Muscle of leg (tissue), 11 donors: ENCODE data around the gene DMD. TPM values are rescaled to one million over a fixed set of nuclear protein-coding genes. Genes with fewer than 3 reads are reported as not detected.

ENCODE experiments used
- DNase-seq: peaks from one replicate; pipeline ENCODE4 v3.0.0; 2013
- H3K27ac ChIP-seq: one replicate; pipeline ENCODE4 v1.5.1; 2013; ENCODE audit warnings: mild to moderate bottlenecking, low read length, control low read depth
- H3K27me3 ChIP-seq: one replicate; pipeline ENCODE4 v1.6.1; 2013; ENCODE audit warnings: low read length; ENCODE audit not compliant: control insufficient read depth, insufficient read depth
- H3K36me3 ChIP-seq: one replicate; pipeline ENCODE4 v1.6.1; 2013; ENCODE audit warnings: low read length; ENCODE audit not compliant: control insufficient read depth, insufficient read depth
- H3K4me1 ChIP-seq: one replicate; pipeline ENCODE4 v1.6.1; 2013; ENCODE audit warnings: low read length; ENCODE audit not compliant: control insufficient read depth, insufficient read depth
- H3K4me3 ChIP-seq: one replicate; pipeline ENCODE4 v1.5.1; 2013; ENCODE audit warnings: low read length, control low read depth
- H3K9me3 ChIP-seq: replicated peaks from 2 replicates; pipeline ENCODE4 v1.6.1; 2013; ENCODE audit warnings: low read depth, low read length; ENCODE audit not compliant: control insufficient read depth
- WGBS: methylation state at CpG from one replicate; pipeline ENCODE4 v1.1.5; 2013; ENCODE audit warnings: missing lambda C conversion rate; ENCODE audit not compliant: insufficient coverage; 5-methylcytosine and 5-hydroxymethylcytosine counted together
- polyA plus RNA-seq, 8 donors: library from polyadenylated mRNA; unstranded; fragments of 120-200 nt; gene quantifications; one replicate each; pipeline versions ENCODE4 v1.2.1 to v1.2.3, GENCODE V29; 2013; ENCODE audit warnings: inconsistent platforms in 1 of 8, low replicate concordance in 1 of 8; ENCODE audit not compliant: insufficient read length in 8 of 8, insufficient read depth in 1 of 8
- total RNA-seq: library from RNA; stranded (reverse); fragments of 120-200 nt; gene quantifications from one replicate; pipeline ENCODE4 v1.2.4, GENCODE V29; 2013

The DMD gene
- total and polyA plus RNA-seq, 9 donors: 50.3 to 106 (median 68.9) TPM

- H3K4me1 ChIP-seq: no peaks in the 10 kb centered on the region
- no peak overlapping the region for H3K4me3 ChIP-seq
- no peaks in the 10 kb centered on the region for H3K9me3 ChIP-seq
- no CpG with 5 or more reads among the region's 2 CpGs for WGBS
- H3K36me3 ChIP-seq: no peaks in the 10 kb centered on the region
- no peak for DNase-seq
- H3K27me3 ChIP-seq: no peaks in the 10 kb centered on the region
- no peak overlapping the region for H3K27ac ChIP-seq
Observed at GRCh38 chrX:33171041-33171440, 40.3 kb downstream of the DMD start.

- no peak overlapping the region for H3K4me3 ChIP-seq
- H3K27me3 ChIP-seq: no peaks in the 10 kb centered on the region
- no peak overlapping the region for H3K27ac ChIP-seq
- no peaks in the 10 kb centered on the region for H3K4me1 ChIP-seq
- DNase-seq: no peak
- no peaks in the 10 kb centered on the region for H3K9me3 ChIP-seq
- H3K36me3 ChIP-seq: no peaks in the 10 kb centered on the region
Observed at GRCh38 chrX:33161829-33162228, 49.5 kb downstream of the DMD start.

GRCh38 chrX:33160273-33160672, 51.1 kb downstream of the DMD start:
- DNase-seq: no peak
- Histone ChIP-seq H3K36me3 (no peaks in the 10 kb centered on the region), H3K9me3 (no peaks in the 10 kb centered on the region), H3K27ac (no peak overlapping the region), H3K27me3 (no peaks in the 10 kb centered on the region), H3K4me3 (no peak overlapping the region), H3K4me1 (no peaks in the 10 kb centered on the region)
- no CpG with 5 or more reads among the region's 5 CpGs for WGBS

- Histone ChIP-seq H3K27ac (no peak overlapping the region), H3K27me3 (no peaks in the 10 kb centered on the region), H3K4me3 (no peak overlapping the region), H3K9me3 (no peaks in the 10 kb centered on the region), H3K4me1 (no peaks in the 10 kb centered on the region), H3K36me3 (no peaks in the 10 kb centered on the region)
- DNase-seq: no peak
- no CpG with 5 or more reads among the region's 2 CpGs for WGBS
Observed at GRCh38 chrX:33156152-33156726, 55.1 kb downstream of the DMD start.

- no peak overlapping the region for H3K4me3 ChIP-seq
- no peaks in the 10 kb centered on the region for H3K36me3 ChIP-seq
- no CpG with 5 or more reads among the region's 4 CpGs for WGBS
- no peaks in the 10 kb centered on the region for H3K4me1 ChIP-seq
- DNase-seq: no peak
- peaks cover 3% of the 10 kb centered on the region for H3K9me3 ChIP-seq
- H3K27ac ChIP-seq: no peak overlapping the region
- H3K27me3 ChIP-seq: peaks cover 2% of the 10 kb centered on the region
Observed at GRCh38 chrX:33149580-33149979, 61.8 kb downstream of the DMD start.

GRCh38 chrX:33149085-33149484, 62.3 kb downstream of the DMD start:
- no peak overlapping the region for H3K27ac ChIP-seq
- no peak overlapping the region for H3K4me3 ChIP-seq
- H3K36me3 ChIP-seq: no peaks in the 10 kb centered on the region
- peaks cover 3% of the 10 kb centered on the region for H3K9me3 ChIP-seq
- peaks cover 2% of the 10 kb centered on the region for H3K27me3 ChIP-seq
- DNase-seq: no peak
- WGBS: 90% methylated on average over 4 of the region's 5 CpGs
- H3K4me1 ChIP-seq: no peaks in the 10 kb centered on the region

- Histone ChIP-seq H3K9me3 (no peaks in the 10 kb centered on the region), H3K36me3 (no peaks in the 10 kb centered on the region), H3K4me3 (no peak overlapping the region), H3K27ac (no peak overlapping the region), H3K4me1 (no peaks in the 10 kb centered on the region), H3K27me3 (peaks cover 4% of the 10 kb centered on the region)
- WGBS: no CpG with 5 or more reads among the region's 8 CpGs
- DNase-seq: no peak
Observed at GRCh38 chrX:33142331-33142730, 69.0 kb downstream of the DMD start.

- Histone ChIP-seq H3K4me1 (no peaks in the 10 kb centered on the region), H3K27me3 (peaks cover 4% of the 10 kb centered on the region), H3K4me3 (no peak overlapping the region), H3K36me3 (no peaks in the 10 kb centered on the region), H3K9me3 (peaks cover 3% of the 10 kb centered on the region), H3K27ac (no peak overlapping the region)
- DNase-seq: no peak
- 60% methylated on average over 8 of the region's 12 CpGs for WGBS
Observed at GRCh38 chrX:33138677-33139249, 72.6 kb downstream of the DMD start.

- peaks cover 3% of the 10 kb centered on the region for H3K9me3 ChIP-seq
- H3K4me1 ChIP-seq: no peaks in the 10 kb centered on the region
- peak; percentile 30 for DNase-seq
- H3K4me3 ChIP-seq: no peak overlapping the region
- H3K36me3 ChIP-seq: no peaks in the 10 kb centered on the region
- peaks cover 2% of the 10 kb centered on the region for H3K27me3 ChIP-seq
- no peak overlapping the region for H3K27ac ChIP-seq
- 0% methylated on average over 1 of the region's 4 CpGs for WGBS
Observed at GRCh38 chrX:33134164-33134563, 77.2 kb downstream of the DMD start.

GRCh38 chrX:33133320-33133719, 78.0 kb downstream of the DMD start:
- DNase-seq: peak; percentile 31
- Histone ChIP-seq H3K27ac (no peak overlapping the region), H3K9me3 (peaks cover 3% of the 10 kb centered on the region), H3K4me1 (no peaks in the 10 kb centered on the region), H3K4me3 (no peak overlapping the region), H3K27me3 (no peaks in the 10 kb centered on the region), H3K36me3 (no peaks in the 10 kb centered on the region)
- WGBS: no CpG with 5 or more reads among the region's 3 CpGs

GRCh38 chrX:33132569-33132968, 78.8 kb downstream of the DMD start:
- WGBS: no CpG with 5 or more reads among the region's 3 CpGs
- DNase-seq: no peak
- H3K4me1 ChIP-seq: no peaks in the 10 kb centered on the region

More at GRCh38 chrX:33132569-33132968, 78.8 kb downstream of the DMD start:
- H3K27ac ChIP-seq: no peak overlapping the region
- no peak overlapping the region for H3K4me3 ChIP-seq
- H3K9me3 ChIP-seq: peaks cover 3% of the 10 kb centered on the region
- no peaks in the 10 kb centered on the region for H3K27me3 ChIP-seq
- H3K36me3 ChIP-seq: no peaks in the 10 kb centered on the region
